DMS153 (cell line): ENCODE results near the gene AGRN.
"Not testable (repeated sequence)": the region's sequence is repeated elsewhere in the genome, so short reads cannot be mapped to it uniquely, and the experiment has no call there.

ENCODE experiments used
- DNase-seq: peaks from one replicate; lab custom pipeline; 2025; lab: John Stamatoyannopoulos, UW

Gene AGRN

DNA sequence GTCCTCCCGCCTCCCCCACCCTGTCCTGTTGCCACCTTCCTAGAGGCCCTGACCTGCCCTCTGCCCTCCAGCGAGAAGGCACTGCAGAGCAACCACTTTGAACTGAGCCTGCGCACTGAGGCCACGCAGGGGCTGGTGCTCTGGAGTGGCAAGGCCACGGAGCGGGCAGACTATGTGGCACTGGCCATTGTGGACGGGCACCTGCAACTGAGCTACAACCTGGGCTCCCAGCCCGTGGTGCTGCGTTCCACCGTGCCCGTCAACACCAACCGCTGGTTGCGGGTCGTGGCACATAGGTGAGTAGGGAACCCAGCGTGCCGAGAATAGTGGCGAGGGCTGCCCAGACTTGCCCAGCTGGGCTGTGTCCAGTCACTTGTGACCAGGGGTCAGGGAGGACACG is 33.8 kb downstream of the AGRN start:
- no peak for DNase-seq

- DNase-seq: no peak
Observed at GRCh38 chr1:1054099-1054700, 34.3 kb downstream of the AGRN start.

- no peak for DNase-seq
Observed at GRCh38 chr1:1054971-1055370, 35.1 kb downstream of the AGRN start.

DNA sequence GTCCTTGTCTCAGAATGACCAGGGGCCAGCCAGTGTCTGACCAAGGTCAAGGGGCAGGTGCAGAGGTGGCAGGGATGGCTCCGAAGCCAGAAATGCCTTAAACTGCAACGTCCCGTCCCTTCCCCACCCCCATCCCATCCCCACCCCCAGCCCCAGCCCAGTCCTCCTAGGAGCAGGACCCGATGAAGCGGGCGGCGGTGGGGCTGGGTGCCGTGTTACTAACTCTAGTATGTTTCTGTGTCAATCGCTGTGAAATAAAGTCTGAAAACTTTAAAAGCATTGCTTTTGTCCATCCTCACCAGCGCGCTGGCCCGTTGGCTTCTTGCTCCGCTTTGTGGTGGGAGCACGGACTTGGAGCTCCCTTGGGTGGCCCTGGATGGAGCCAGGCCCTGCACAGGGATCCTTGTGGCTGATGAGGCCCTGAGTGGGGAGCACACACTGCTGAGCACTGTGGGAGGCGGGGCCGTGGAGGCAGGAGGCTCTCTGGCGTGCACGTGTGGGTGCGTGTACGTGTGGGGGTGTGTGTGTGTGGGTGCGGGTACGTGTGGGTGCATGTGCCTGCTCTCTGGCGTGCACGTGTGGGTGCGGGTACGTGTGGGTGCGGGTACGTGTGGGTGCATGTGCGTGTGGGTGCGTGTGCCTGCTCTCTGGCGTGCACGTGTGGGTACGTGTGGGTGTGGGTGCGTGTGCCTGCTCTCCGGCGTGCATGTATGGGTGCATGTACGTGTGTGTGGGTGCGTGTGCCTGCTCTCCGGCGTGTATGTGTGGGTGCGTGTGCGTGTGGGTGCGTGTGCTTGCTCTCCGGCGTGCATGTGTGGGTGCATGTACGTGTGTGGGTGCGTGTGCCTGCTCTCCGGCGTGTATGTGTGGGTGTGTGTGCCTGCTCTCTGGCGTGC is 36.2 kb downstream of the AGRN start:
- DNase-seq: no peak

- DNase-seq: not testable (repeated sequence)
Observed at GRCh38 chr1:1057769-1058087, 37.8 kb downstream of the AGRN start.

- no peak for DNase-seq
Observed at GRCh38 chr1:1058088-1058905, 38.4 kb downstream of the AGRN start.

DNA sequence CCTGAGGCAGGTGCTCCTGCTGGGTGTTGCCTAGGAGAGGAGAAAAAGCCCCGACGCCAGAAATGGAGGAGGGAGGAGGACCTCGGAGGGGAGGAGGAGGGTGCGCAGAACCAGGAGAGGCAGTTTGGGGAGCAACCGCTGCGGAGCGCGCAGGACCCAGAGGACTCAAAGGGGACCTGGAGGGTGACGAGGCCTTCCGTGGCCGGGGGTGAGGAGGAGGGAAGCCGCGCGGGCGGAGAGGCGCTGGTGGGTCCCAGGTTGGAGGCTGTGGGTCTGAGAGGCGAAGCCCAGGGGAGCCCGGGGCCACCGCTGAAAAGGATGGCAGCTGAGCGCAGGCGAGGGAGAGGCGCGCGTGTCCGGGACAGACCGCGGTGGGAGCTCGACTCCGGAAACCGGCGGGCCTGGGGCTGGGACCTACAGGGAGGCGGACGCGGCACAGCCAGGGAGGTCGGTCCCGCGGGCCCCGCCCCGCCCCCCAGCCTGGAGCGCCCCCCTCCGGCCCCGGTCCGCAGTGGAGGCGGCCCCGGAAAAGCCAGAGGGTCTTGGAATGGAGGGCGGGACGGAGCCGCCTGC is 39.1 kb downstream of the AGRN start:
- DNase-seq: no peak

DNA sequence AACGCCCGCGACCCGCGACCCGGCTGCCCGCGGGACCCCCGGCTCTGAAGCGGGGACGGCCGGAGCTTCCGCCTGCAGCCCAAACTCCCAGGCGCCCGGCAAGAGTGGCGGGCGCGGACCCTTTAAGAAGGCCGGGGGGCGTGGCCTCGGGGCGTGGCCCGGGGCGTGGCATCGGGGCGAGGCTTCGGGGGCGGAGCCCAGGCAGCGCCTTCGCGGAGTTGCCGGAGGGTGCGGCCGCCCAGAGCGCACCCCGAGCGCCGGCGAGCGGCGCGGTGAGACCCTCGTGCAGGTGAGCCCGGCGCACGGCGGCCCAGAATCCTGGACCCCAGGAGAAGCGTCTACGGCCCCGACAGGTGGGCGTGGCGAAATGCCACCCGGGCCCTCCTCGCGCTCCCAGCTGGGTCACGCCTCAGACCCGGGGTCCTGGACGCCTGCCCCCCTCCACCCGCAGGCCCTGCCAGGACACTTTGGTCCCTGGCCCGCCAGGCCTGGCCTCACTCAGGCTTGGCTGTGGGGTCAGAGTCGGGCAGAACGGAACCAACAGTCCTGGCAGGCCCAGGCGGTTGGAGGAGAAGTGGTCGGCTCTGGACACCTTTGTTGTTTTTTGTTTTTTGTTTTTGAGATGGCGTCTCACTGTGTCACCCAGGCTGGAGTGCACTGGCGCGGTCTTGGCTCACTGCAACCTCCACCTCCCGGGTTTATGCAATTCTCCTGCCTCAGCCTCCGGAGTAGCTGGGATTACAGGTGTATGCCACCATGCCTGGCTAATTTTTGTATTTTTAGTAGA is 39.8 kb downstream of the AGRN start:
- DNase-seq: peak; percentile 76

DNA sequence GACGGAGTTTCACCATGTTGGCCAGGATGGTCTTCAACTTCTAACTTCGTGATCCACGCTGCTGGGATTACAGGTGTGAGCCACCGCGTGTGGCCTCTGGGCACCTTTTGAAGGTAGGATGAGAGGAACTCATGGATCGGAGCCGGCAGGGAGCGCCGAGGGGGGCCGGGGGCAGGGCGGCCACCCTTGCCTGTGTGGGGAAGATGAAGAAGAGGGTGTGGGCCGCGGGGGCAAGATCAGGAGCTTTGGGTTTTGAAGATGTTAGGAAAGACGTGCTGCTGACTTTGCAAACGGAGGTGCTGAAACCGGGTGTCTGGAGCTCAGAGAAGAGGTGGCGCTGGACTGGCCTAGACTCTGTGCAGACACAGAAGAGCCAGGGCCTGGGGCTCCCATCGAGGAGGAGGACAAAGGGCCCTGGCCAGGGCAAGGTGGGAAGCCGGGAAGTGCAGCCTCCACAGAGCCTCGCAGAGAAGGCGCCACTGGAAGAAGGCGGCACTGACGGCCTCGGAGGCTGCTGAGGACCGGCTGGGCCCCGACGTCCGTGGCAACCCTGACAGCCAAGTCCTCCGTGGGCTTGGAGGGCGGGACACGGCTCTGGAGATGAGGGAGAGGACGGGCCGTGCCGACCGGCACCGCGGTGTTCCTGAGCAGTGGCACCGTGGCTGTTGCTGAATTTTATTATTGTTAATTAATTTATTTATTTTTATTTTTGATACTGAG is 40.5 kb downstream of the AGRN start:
- DNase-seq: no peak

GRCh38 chr1:1061682-1062345 is 41.9 kb downstream of the AGRN start:
- no peak for DNase-seq

- no peak for DNase-seq
Observed at GRCh38 chr1:1062348-1063163, 42.6 kb downstream of the AGRN start.

DNA sequence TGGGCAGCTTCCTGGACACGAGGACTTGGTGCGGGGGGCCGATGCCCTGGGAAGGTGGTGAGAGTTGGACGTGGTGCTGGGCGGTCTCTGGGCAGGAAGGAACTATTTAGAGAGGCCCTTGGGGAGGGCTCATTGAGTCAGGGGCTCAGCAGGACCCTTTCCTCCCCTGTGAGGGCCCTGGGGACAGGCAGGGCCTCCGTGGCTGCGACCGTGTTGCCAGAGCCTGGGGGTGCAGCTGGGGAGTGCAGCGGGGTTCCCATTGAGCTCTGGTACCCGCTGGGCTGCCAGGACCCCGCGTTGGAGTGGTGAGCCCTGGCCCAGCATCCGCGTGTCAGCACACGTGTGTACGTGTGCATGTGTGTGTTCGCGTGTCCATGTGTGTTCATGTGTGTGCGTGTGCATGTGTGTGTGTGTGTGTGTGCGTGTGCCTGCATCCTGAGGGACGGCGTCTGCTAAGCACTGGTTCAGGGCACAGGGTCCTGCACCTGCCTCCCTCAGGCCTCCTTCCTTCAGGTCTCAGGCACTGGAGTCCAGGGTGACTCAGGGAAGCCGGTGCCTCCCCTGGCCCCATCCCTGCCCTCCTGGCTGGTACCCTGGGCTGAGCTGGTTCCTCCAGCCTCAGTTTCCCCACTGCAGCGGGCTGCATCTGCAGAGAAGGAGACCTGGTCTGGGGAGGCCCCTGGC is 43.5 kb downstream of the AGRN start:
- no peak for DNase-seq

- peak; percentile 34 for DNase-seq
Observed at GRCh38 chr1:1063945-1064831, 44.3 kb downstream of the AGRN start.

DNA sequence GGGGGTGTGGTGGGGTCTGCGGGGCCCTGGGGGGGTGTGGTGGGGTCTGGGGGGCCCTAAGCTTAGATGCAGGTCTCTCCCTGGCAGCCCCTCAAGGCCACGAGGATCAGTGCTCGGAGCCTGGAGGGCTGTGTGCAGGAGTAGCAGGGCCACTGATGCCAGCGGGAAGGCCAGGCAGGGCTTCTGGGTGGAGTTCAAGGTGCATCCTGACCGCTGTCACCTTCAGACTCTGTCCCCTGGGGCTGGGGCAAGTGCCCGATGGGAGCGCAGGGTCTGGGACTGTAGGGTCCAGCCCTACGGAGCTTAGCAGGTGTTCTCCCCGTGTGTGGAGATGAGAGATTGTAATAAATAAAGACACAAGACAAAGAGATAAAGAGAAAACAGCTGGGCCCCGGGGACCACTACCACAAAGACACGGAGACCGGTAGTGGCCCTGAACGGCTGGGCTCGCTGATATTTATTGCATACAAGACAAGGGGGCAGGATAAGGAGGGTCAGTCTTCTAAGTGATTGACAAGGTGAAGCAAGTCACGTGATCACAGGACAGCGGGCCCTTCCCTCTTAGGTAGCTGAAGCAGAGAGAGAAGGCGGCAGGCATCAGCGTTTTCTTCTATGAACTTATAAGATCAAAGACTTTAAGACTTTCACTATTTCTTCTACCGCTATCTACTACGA is 45.5 kb downstream of the AGRN start:
- no peak for DNase-seq

- DNase-seq: not testable (repeated sequence)
Observed at GRCh38 chr1:1065940-1066304, 46.0 kb downstream of the AGRN start.

GRCh38 chr1:1066403-1067283 is 46.7 kb downstream of the AGRN start:
- DNase-seq: no peak
